ENCODE results near the gene MIOX. TPM values are rescaled to one million over a fixed set of nuclear protein-coding genes. Genes with fewer than 3 reads are reported as not detected.

Gene MIOX
- total and polyA plus RNA-seq, 10 of the 15 experiments (the other 5 are each of a cell fraction or from before 2014, with no cell fraction given): 0.10 to 0.31 TPM; not detected in 8

DNA sequence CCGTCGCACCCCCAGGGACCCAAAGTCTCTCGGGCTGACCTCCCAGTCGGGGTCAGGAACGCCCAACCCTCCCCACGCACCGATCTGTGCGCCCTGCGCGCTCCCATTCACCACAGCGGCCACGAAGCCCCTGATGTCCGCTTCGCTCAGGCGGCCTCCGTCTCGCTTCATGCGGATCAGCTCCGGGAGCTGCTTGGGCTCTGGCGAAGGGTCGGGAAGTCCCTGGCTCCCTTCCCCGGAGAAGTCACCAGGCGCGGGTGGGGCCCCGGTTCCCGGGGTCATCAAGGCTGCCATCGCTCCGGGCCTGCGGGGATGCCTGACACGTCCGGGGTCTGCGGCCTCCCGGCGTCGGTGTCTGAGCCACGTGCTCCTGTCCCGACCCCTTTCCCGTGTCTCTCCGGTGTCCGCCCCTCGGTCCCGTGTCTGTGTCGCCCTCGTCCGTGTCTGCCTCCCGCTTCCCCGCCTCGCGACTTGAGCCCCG lies 42.8 kb downstream of the MIOX start (continued):
- TF ChIP-seq SREBF2 (IDR thresholded peaks at IDR 0.05; ENCODE audit: low read length): no peak
- TF ChIP-seq, protein P1, sequence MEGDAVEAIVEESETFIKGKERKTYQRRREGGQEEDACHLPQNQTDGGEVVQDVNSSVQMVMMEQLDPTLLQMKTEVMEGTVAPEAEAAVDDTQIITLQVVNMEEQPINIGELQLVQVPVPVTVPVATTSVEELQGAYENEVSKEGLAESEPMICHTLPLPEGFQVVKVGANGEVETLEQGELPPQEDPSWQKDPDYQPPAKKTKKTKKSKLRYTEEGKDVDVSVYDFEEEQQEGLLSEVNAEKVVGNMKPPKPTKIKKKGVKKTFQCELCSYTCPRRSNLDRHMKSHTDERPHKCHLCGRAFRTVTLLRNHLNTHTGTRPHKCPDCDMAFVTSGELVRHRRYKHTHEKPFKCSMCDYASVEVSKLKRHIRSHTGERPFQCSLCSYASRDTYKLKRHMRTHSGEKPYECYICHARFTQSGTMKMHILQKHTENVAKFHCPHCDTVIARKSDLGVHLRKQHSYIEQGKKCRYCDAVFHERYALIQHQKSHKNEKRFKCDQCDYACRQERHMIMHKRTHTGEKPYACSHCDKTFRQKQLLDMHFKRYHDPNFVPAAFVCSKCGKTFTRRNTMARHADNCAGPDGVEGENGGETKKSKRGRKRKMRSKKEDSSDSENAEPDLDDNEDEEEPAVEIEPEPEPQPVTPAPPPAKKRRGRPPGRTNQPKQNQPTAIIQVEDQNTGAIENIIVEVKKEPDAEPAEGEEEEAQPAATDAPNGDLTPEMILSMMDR (IDR thresholded peaks at IDR 0.05 in 2 of 3, conservative IDR thresholded peaks at IDR 0.05 in 1 of 3; ENCODE audit: control insufficient read depth in 2 of 3, extremely low read depth in 1 of 3, insufficient read depth in 1 of 3, low read depth in 3 of 3, low read length in 3 of 3): no peak
- TF ChIP-seq IKZF2 (IDR thresholded peaks at IDR 0.05): no peak
- TF ChIP-seq TARDBP (IDR thresholded peaks at IDR 0.05; ENCODE audit: borderline replicate concordance): no peak
- no peak for TF ChIP-seq RELA (IDR thresholded peaks at IDR 0.05; ENCODE audit: borderline replicate concordance, partially characterized antibody)

DNA sequence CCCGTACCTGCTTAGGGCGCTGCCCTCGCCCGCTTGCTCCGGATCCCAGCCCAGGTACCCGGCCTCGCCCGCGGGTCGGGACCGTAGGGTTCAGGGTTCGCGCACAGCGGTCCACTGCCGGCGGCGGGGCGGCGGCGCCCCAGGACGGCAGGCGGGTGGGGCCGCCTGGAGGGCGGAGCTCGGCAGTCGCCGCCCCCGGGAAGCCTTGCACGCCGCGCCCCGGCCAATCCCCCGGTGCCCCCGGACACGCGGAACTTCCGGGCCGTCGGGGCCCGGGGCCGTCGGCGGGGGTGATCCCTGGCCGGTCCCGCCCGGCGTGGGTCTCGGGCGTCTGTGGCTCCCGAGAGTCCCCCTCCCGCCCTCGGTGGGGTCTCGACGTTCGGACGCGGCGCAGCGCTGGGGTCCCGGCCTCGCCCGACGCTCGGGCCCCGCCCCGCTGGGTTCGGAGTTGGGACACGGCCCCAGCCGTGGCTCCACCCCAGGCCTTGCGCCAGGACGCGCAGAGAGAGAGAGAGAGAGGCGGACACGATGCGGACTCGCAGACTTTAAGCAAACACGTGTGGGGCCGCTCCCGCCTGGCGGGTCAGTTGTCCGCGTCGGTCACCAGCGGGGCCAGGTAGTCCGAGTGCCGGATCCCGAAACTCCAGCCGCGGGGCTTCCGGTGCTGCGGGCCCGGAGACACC lies 43.4 kb downstream of the MIOX start, which contains the start of gene TYMP:
Gene TYMP, minus strand, starts transcription at position 116 of the 683 bp plus-strand sequence. CDS start 303 bp downstream, outside the sequence.
- ATAC-seq: peak; percentile 41
- Histone ChIP-seq H3K4me2 (ENCODE audit: control insufficient read depth, insufficient read depth) (peak within 1 kb of the TSS; percentile 71), H3K9me3 (replicated peaks; ENCODE audit: control insufficient read depth, insufficient read depth, low read length) (no peaks in the 10 kb centered on the region), H3K27me3 (replicated peaks in 1 of 2; ENCODE audit: control insufficient read depth in 2 of 2, insufficient read depth in 2 of 2, low read length in 1 of 2) (no peaks in the 10 kb centered on the region), H4K20me1 (ENCODE audit: control insufficient read depth, insufficient read depth) (no peaks in the 10 kb centered on the region), H3K79me2 (ENCODE audit: control insufficient read depth, insufficient read depth, low read length) (peaks cover 64% of the 10 kb centered on the region), H2AFZ (ENCODE audit: control insufficient read depth, low read depth, low read length) (peak within 1 kb of the TSS; percentile 28), H3K4me1 (ENCODE audit: control insufficient read depth, insufficient read depth, low read length) (peaks cover 31% of the 10 kb centered on the region), H3K27ac (ENCODE audit: control insufficient read depth, insufficient read depth) (peak within 1 kb of the TSS; percentile 100), H3K4me3 (peak within 1 kb of the TSS; percentile 78), H3K9ac (ENCODE audit: control insufficient read depth, insufficient read depth, low read length) (peak within 1 kb of the TSS; percentile 100), H3K36me3 (ENCODE audit: control insufficient read depth in 2 of 2, insufficient read depth in 2 of 2, low read length in 1 of 2) (no peaks in the 10 kb centered on the region; a peak in 3 of 4 replicates)
- FAIRE-seq: no peak
- RAD21 ChIA-PET (ENCODE audit: unreplicated experiment): interaction anchor here (1.0 to 6.3 kb wide), 3 partner anchors 10 to 91 kb away, joined by 6 to 106 read pairs (median 14); partner anchors contain the start of genes LMF2 and NCAPH2
- in situ Hi-C loops (cut with MboI) (loop anchor here (5.0 to 10.0 kb wide), 2 partner anchors 92 to 565 kb away; partner anchors contain the start of gene PIM3), intact Hi-C loops (cut with micrococcal nuclease; ENCODE audit: unreplicated experiment) (loop anchor here (5.0 kb wide), 2 partner anchors 32 to 52 kb away; partner anchors contain the start of genes CHKB and SYCE3)
- POLR2A ChIA-PET: interaction anchor here (0.7 to 6.5 kb wide), 9 partner anchors 8 to 91 kb away, joined by 3 to 232 read pairs (median 5); partner anchors contain the start of genes KLHDC7B, LMF2, NCAPH2 and SYCE3
- CTCF ChIA-PET: interaction anchor here (1.1 to 2.4 kb wide), 2 partner anchors 10 to 91 kb away, joined by 6 to 12 read pairs; no protein-coding TSS in a partner anchor
- 2% methylated on average over 71 of the region's 92 CpGs for WGBS (ENCODE audit: insufficient coverage, insufficient replicate concordance, low lambda C conversion rate, missing lambda C conversion rate)
- no TSS peak for BruUV-seq (replicated peaks)
- SMC1A ChIA-PET (ENCODE audit: uncharacterized antibody, unreplicated experiment): interaction anchor here (5.8 kb wide), 1 partner anchor 10 kb away, joined by 58 read pairs; no protein-coding TSS in a partner anchor
- no peak for DNase-seq (ENCODE audit: low read depth, low spot score)
- peak; percentile 10 for TF ChIP-seq SP1 (IDR thresholded peaks at IDR 0.05; ENCODE audit: low read depth, low read length)
- TF ChIP-seq ZBTB4 (CRISPR knock-in tag; IDR thresholded peaks at IDR 0.05): no peak
- 0 out of 2 replicates have a peak, but pooled peaks have one; percentile 5 for TF ChIP-seq SIN3A (IDR thresholded peaks at IDR 0.05; ENCODE audit: low read depth, low read length)
- TF ChIP-seq, protein P2, sequence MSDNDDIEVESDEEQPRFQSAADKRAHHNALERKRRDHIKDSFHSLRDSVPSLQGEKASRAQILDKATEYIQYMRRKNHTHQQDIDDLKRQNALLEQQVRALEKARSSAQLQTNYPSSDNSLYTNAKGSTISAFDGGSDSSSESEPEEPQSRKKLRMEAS (IDR thresholded peaks at IDR 0.05; ENCODE audit: low read depth, low read length): peak; percentile 86
- no peak for TF ChIP-seq SMAD1 (IDR thresholded peaks at IDR 0.05; ENCODE audit: low read depth, partially characterized antibody)
- TF ChIP-seq, protein P3, sequence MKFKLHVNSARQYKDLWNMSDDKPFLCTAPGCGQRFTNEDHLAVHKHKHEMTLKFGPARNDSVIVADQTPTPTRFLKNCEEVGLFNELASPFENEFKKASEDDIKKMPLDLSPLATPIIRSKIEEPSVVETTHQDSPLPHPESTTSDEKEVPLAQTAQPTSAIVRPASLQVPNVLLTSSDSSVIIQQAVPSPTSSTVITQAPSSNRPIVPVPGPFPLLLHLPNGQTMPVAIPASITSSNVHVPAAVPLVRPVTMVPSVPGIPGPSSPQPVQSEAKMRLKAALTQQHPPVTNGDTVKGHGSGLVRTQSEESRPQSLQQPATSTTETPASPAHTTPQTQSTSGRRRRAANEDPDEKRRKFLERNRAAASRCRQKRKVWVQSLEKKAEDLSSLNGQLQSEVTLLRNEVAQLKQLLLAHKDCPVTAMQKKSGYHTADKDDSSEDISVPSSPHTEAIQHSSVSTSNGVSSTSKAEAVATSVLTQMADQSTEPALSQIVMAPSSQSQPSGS (IDR thresholded peaks at IDR 0.05; ENCODE audit: low read length): no peak
- no peak for TF ChIP-seq PKNOX1 (IDR thresholded peaks at IDR 0.05)
- TF ChIP-seq JUND (IDR thresholded peaks at IDR 0.05; ENCODE audit: low read depth, low read length): no peak
